ENCODE measurements around the gene TBL1Y.
"Not testable (repeated sequence)": the region's sequence is repeated elsewhere in the genome, so short reads cannot be mapped to it uniquely, and the experiment has no call there.

The TBL1Y gene

GRCh38 chrY:6910372-6911252, at the start of gene TBL1Y:
Gene TBL1Y (plus strand): TSS chrY:6910697. CDS start chrY:7025085, 114,388 bp downstream.
- no peak for DNase-seq

- no peak for DNase-seq
Observed at GRCh38 chrY:6894496-6894895, 16.0 kb upstream of the TBL1Y start.

GRCh38 chrY:6895236-6895635, 15.3 kb upstream of the TBL1Y start:
- no peak for DNase-seq

GRCh38 chrY:6902116-6902515, 8.4 kb upstream of the TBL1Y start:
- not testable (repeated sequence) for DNase-seq

GRCh38 chrY:6907591-6907990, 2.9 kb upstream of the TBL1Y start:
- no peak for DNase-seq

GRCh38 chrY:6908021-6908420, 2.5 kb upstream of the TBL1Y start:
- DNase-seq: not testable (repeated sequence)

- no peak for DNase-seq
Observed at GRCh38 chrY:6909118-6909521, 1.4 kb upstream of the TBL1Y start.

- no peak for DNase-seq
Observed at GRCh38 chrY:6909856-6910255, 641 bp upstream of the TBL1Y start.

- no peak for DNase-seq
Observed at GRCh38 chrY:6911253-6911881, 870 bp downstream of the TBL1Y start, which contains the start of gene AMELY. Gene AMELY (minus strand): TSS chrY:6911752. CDS start chrY:6872608, 39,144 bp downstream.

GRCh38 chrY:6913362-6913761, 2.9 kb downstream of the TBL1Y start:
- no peak for DNase-seq

- no peak for DNase-seq
Observed at GRCh38 chrY:6921061-6921460, 10.6 kb downstream of the TBL1Y start.

GRCh38 chrY:6928265-6928664, 17.8 kb downstream of the TBL1Y start:
- no peak for DNase-seq

- DNase-seq: no peak
Observed at GRCh38 chrY:6929237-6929636, 18.7 kb downstream of the TBL1Y start.

GRCh38 chrY:6931779-6932396, 21.4 kb downstream of the TBL1Y start:
- no peak for DNase-seq

GRCh38 chrY:6935497-6935896, 25.0 kb downstream of the TBL1Y start:
- DNase-seq: no peak

- no peak for DNase-seq
Observed at GRCh38 chrY:6947695-6948094, 37.2 kb downstream of the TBL1Y start.

- no peak for DNase-seq
Observed at GRCh38 chrY:6948378-6948777, 37.9 kb downstream of the TBL1Y start.

- no peak for DNase-seq
Observed at GRCh38 chrY:6949947-6950346, 39.5 kb downstream of the TBL1Y start.

- DNase-seq: no peak
Observed at GRCh38 chrY:6964732-6965131, 54.2 kb downstream of the TBL1Y start.

- no peak for DNase-seq
Observed at GRCh38 chrY:6966521-6966920, 56.0 kb downstream of the TBL1Y start.

GRCh38 chrY:6967736-6968135, 57.2 kb downstream of the TBL1Y start:
- no peak for DNase-seq

- DNase-seq: no peak
Observed at GRCh38 chrY:6968191-6968590, 57.7 kb downstream of the TBL1Y start.

- DNase-seq: no peak
Observed at GRCh38 chrY:6972271-6972887, 61.9 kb downstream of the TBL1Y start.

All from NCI-H748 treated with DMSO at 0.1 percent for 48 hours (cell line).